ENCODE measurements around the gene POLK. TPM values are rescaled to one million over a fixed set of nuclear protein-coding genes. Genes with fewer than 3 reads are reported as not detected.

The POLK gene
- total RNA-seq, 2 experiments from 2014 or later: 26.8 to 29.0 TPM

- no peak for DNase-seq
- no peaks in the 10 kb centered on the region for H3K9me3 Mint-ChIP-seq
- no peak overlapping the region for H3K4me3 Mint-ChIP-seq
- CTCF ChIA-PET: interaction anchor here (0.6 kb wide), 1 partner anchor 39 kb away, joined by 10 read pairs; no protein-coding TSS in a partner anchor
- intact Hi-C loops (cut with micrococcal nuclease): no loop called here
- no peaks in the 10 kb centered on the region for H3K4me1 Mint-ChIP-seq (ENCODE audit: low read depth)
- no peak overlapping the region for H3K27ac Mint-ChIP-seq
- no peaks in the 10 kb centered on the region for H3K36me3 Mint-ChIP-seq (ENCODE audit: low read depth)
- H3K27me3 Mint-ChIP-seq (ENCODE audit: low read depth): peaks cover 2% of the 10 kb centered on the region
Observed at GRCh38 chr5:75639535-75640311, 128.0 kb downstream of the POLK start.

DNA sequence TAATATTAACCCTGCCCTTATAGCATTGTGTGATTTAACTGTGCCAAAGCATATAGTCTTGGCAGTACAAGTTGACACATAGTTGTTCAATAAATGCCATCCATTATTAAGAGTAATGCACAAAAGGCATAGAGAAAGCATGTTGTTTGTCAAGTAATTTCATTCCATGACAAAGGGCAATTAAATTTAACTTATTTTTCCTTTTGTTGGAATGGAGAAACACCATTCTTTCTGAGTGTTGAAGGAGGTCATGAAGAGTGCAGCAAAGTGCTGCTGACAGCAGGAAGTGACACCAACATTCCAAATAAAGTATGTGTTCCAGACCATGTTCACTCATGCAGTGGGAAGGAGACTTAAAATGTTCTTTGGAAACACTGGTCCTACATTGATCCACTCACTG is 128.7 kb downstream of the POLK start:
- no peak overlapping the region for H3K4me3 Mint-ChIP-seq
- intact Hi-C loops (cut with micrococcal nuclease): no loop called here
- no peaks in the 10 kb centered on the region for H3K36me3 Mint-ChIP-seq (ENCODE audit: low read depth)
- no peak overlapping the region for H3K27ac Mint-ChIP-seq
- peaks cover 2% of the 10 kb centered on the region for H3K27me3 Mint-ChIP-seq (ENCODE audit: low read depth)
- DNase-seq: no peak
- CTCF ChIA-PET: no interaction called here
- H3K4me1 Mint-ChIP-seq (ENCODE audit: low read depth): no peaks in the 10 kb centered on the region
- no peaks in the 10 kb centered on the region for H3K9me3 Mint-ChIP-seq

- no peak for DNase-seq
- Mint-ChIP-seq H3K27ac (no peak overlapping the region), H3K4me1 (ENCODE audit: low read depth) (no peaks in the 10 kb centered on the region), H3K36me3 (ENCODE audit: low read depth) (no peaks in the 10 kb centered on the region), H3K4me3 (no peak overlapping the region), H3K9me3 (no peaks in the 10 kb centered on the region), H3K27me3 (ENCODE audit: low read depth) (peaks cover 2% of the 10 kb centered on the region)
- CTCF ChIA-PET: no interaction called here
- intact Hi-C loops (cut with micrococcal nuclease): no loop called here
Observed at GRCh38 chr5:75640826-75641225, 129.1 kb downstream of the POLK start.

GRCh38 chr5:75648712-75649111 is 137.0 kb downstream of the POLK start:
- peak; percentile 43 for DNase-seq
- Mint-ChIP-seq H3K27me3 (ENCODE audit: low read depth) (no peaks in the 10 kb centered on the region), H3K4me1 (ENCODE audit: low read depth) (peaks cover 3% of the 10 kb centered on the region), H3K36me3 (ENCODE audit: low read depth) (no peaks in the 10 kb centered on the region), H3K4me3 (no peak overlapping the region), H3K9me3 (no peaks in the 10 kb centered on the region), H3K27ac (no peak overlapping the region)
- intact Hi-C loops (cut with micrococcal nuclease): no loop called here
- CTCF ChIA-PET: no interaction called here

Other genes starting within 250 kb of the POLK start
- 10 to 100 TPM; 61.7 to 67.5 TPM for gene HMGCR, start 174.7 kb upstream of the POLK start, total RNA-seq
- 10 to 100 TPM; 17.1 to 18.5 TPM for gene CERT1, start 262 bp upstream of the POLK start, total RNA-seq
- not detected for gene ANKDD1B, start 99.6 kb downstream of the POLK start, total RNA-seq
- gene POC5, start 205.5 kb downstream of the POLK start, total RNA-seq: 10 to 100 TPM; 17.5 to 17.7 TPM

Data from activated naive CD4-positive, alpha-beta T cell treated with anti-CD3 and anti-CD28 coated beads for 36 hours (primary cell).